SK-N-SH (cell line): ENCODE measurements around the gene SLC35G2. TPM values are rescaled to one million over a fixed set of nuclear protein-coding genes. Genes with fewer than 3 reads are reported as not detected.
"Not testable (repeated sequence)": the region's sequence is repeated elsewhere in the genome, so short reads cannot be mapped to it uniquely, and the experiment has no call there.

Experiments
- CTCF ChIA-PET: fragments of 300-600, 350-600 bp; formaldehyde crosslinking; extraction: SDS; loops from one replicate; lab custom pipeline; 2021; lab: Yijun Ruan, JAX
- POLR2A ChIA-PET: fragments of 350-600 bp; sonication (Branson Sonifier 250); formaldehyde crosslinking; extraction: SDS; loops from one replicate; lab custom pipeline; 2020; ENCODE audit warnings: antibody characterized with exemption, inconsistent platforms; lab: Yijun Ruan, JAX
- DNase-seq: peaks from one replicate; pipeline ENCODE4 v3.0.0; 2012
- H2AFZ ChIP-seq: fragments of 200-600 bp; sonication (generic); 2 replicates; pipeline ENCODE4 v1.8.1; 2016; ENCODE audit warnings: antibody characterized with exemption, mild to moderate bottlenecking, low read depth
- H3F3A ChIP-seq: fragments of 200-600 bp; sonication (generic); replicated peaks from 2 replicates; pipeline ENCODE3; 2016; ENCODE audit warnings: antibody characterized with exemption, mild to moderate bottlenecking; ENCODE audit not compliant: insufficient read depth
- H3K27ac ChIP-seq, 2 experiments: fragments of 200-500 bp in 1 of 2; fragments of 200-600 bp in 1 of 2; sonication (Bioruptor generic) in 1 of 2; sonication (generic), shearing (Covaris generic) in 1 of 2; 2 replicates each; pipeline versions ENCODE4 v1.5.1 to v1.6.1; 2014 to 2016; ENCODE audit warnings: low read depth in 2 of 2, inconsistent platforms in 1 of 2, low read length in 1 of 2, mild to moderate bottlenecking in 1 of 2, mixed read lengths in 1 of 2
- H3K27me3 ChIP-seq: fragments of 200-600 bp; sonication (generic), shearing (Covaris generic); 2 replicates; pipeline ENCODE4 v1.6.1; 2016; ENCODE audit warnings: mixed run types; ENCODE audit not compliant: insufficient read depth
- H3K36me3 ChIP-seq, 2 experiments: fragments of 200-500 bp in 1 of 2; fragments of 200-600 bp in 1 of 2; sonication (Bioruptor generic) in 1 of 2; sonication (generic) in 1 of 2; replicated peaks in 1 of 2; 2 replicates each; pipeline versions ENCODE3 to v1.5.1; 2014 to 2016; ENCODE audit warnings: low read length in 1 of 2, mild to moderate bottlenecking in 1 of 2; ENCODE audit not compliant: insufficient read depth in 2 of 2, control insufficient read depth in 1 of 2
- H3K4me1 ChIP-seq, 2 experiments: fragments of 200-500 bp in 1 of 2; fragments of 200-600 bp in 1 of 2; sonication (Bioruptor generic) in 1 of 2; sonication (generic), shearing (Covaris generic) in 1 of 2; 2 replicates each; pipeline versions ENCODE4 v1.5.1 to v1.6.1; 2014 to 2016; ENCODE audit warnings: low read depth in 1 of 2, low read length in 1 of 2, mixed run types in 1 of 2; ENCODE audit not compliant: insufficient read depth in 2 of 2, control insufficient read depth in 1 of 2
- H3K4me2 ChIP-seq: fragments of 200-600 bp; sonication (generic), shearing (Covaris generic); 2 replicates; pipeline ENCODE4 v1.6.1; 2017; ENCODE audit warnings: mixed run types
- H3K4me3 ChIP-seq, 2 experiments: fragments of 200-500 bp in 1 of 2; fragments of 200-600 bp in 1 of 2; sonication (Bioruptor generic) in 1 of 2; sonication (generic), shearing (Covaris generic) in 1 of 2; 2 replicates each; pipeline versions ENCODE4 v1.5.1 to v1.8.1; 2014 to 2016; ENCODE audit warnings: low read depth in 2 of 2, inconsistent platforms in 1 of 2, low read length in 1 of 2, mild to moderate bottlenecking in 1 of 2, mixed read lengths in 1 of 2, moderate library complexity in 1 of 2
- H3K79me2 ChIP-seq: fragments of 200-600 bp; sonication (generic); 2 replicates; pipeline ENCODE4 v1.8.1; 2017; ENCODE audit warnings: mild to moderate bottlenecking; ENCODE audit not compliant: insufficient read depth
- H3K9ac ChIP-seq: fragments of 200-600 bp; sonication (generic); 2 replicates; pipeline ENCODE4 v1.6.1; 2017; ENCODE audit warnings: mixed run types
- H3K9me2 ChIP-seq: fragments of 200-600 bp; sonication (generic); 2 replicates; pipeline ENCODE4 v1.6.1; 2017; ENCODE audit warnings: mixed run types
- H3K9me3 ChIP-seq: fragments of 200-600 bp; sonication (generic); 2 replicates; pipeline ENCODE4 v1.6.1; 2017; ENCODE audit warnings: mixed run types, mild to moderate bottlenecking, moderate library complexity
- H4K20me1 ChIP-seq: fragments of 200-600 bp; sonication (generic); 2 replicates; pipeline ENCODE4 v1.6.1; 2017; ENCODE audit warnings: mild to moderate bottlenecking, mixed run types; ENCODE audit not compliant: insufficient read depth
- CHD2 ChIP-seq: fragments of 150-350 bp; IDR thresholded peaks from 2 replicates; pipeline ENCODE4 v1.6.1; 2018; ENCODE audit warnings: low read length; ENCODE audit not compliant: partially characterized antibody
- CTCF ChIP-seq: fragments of 200-600 bp; sonication (generic); IDR thresholded peaks from 2 replicates; pipeline ENCODE4 v1.6.1; 2017; ENCODE audit warnings: antibody characterized with exemption, mild to moderate bottlenecking, moderate library complexity
- FOXM1 ChIP-seq: IDR thresholded peaks from 2 replicates; pipeline ENCODE4 v1.4.0; 2012; ENCODE audit warnings: low read depth, mild to moderate bottlenecking
- GABPA ChIP-seq: IDR thresholded peaks from 2 replicates; pipeline ENCODE4 v1.4.0; 2012; ENCODE audit warnings: low read depth, mild to moderate bottlenecking
- GATA2 ChIP-seq: sonication (generic); formaldehyde crosslinking; IDR thresholded peaks from 2 replicates; pipeline ENCODE4 v1.5.0; 2020; ENCODE audit warnings: mild to moderate bottlenecking, missing genetic modification reagents
- JUND ChIP-seq: IDR thresholded peaks from 2 replicates; pipeline ENCODE4 v1.4.0; 2012
- MXI1 ChIP-seq: IDR thresholded peaks from 2 replicates; pipeline ENCODE4 v1.6.1; 2012; ENCODE audit warnings: mild to moderate bottlenecking, low read depth, low read length, improper control_type of control experiment
- NFIC ChIP-seq: IDR thresholded peaks from 2 replicates; pipeline ENCODE4 v1.4.0; 2012; ENCODE audit warnings: borderline replicate concordance
- POLR2AphosphoS5 ChIP-seq: IDR thresholded peaks from 2 replicates; pipeline ENCODE4 v1.6.1; 2012; ENCODE audit warnings: low read depth, low read length
- RFX5 ChIP-seq: IDR thresholded peaks from 2 replicates; pipeline ENCODE4 v1.6.1; 2012; ENCODE audit warnings: mild to moderate bottlenecking, improper control_type of control experiment, low read length
- SIN3A ChIP-seq: IDR thresholded peaks from 2 replicates; pipeline ENCODE4 v1.6.1; 2012; ENCODE audit warnings: low read depth, mild to moderate bottlenecking, low read length, moderate library complexity, borderline replicate concordance
- ZBTB33 ChIP-seq: IDR thresholded peaks from 2 replicates; pipeline ENCODE4 v1.4.0; 2012; ENCODE audit warnings: low read depth, borderline replicate concordance
- WGBS: methylation state at CpG from one replicate; pipeline ENCODE4 v1.1.6; 2017; ENCODE audit warnings: low lambda C conversion rate; 5-methylcytosine and 5-hydroxymethylcytosine counted together
- polyA plus RNA-seq, 3 experiments: library from polyadenylated mRNA; depleted of rRNA; stranded (reverse); fragments of >200 nt; gene quantifications; 2 replicates each; pipeline ENCODE4 v1.2.3, GENCODE V29; 2012
- TF ChIP-seq, protein P1 (sequence below): IDR thresholded peaks from 2 replicates; pipeline ENCODE4 v1.4.0; 2012; ENCODE audit warnings: low read depth
- TF ChIP-seq, protein P2 (sequence below): IDR thresholded peaks from 2 replicates; pipeline ENCODE4; 2012

Gene SLC35G2
- polyA plus RNA-seq, 1 of the 3 experiments (the other 2 are of a cell fraction), result 9.7 TPM

- H3K9me3 ChIP-seq, result peaks cover 11% of the 10 kb centered on the region
- peaks cover 99% of the 10 kb centered on the region for H3K79me2 ChIP-seq
- TF ChIP-seq CTCF (no peak), JUND (no peak)
- TF ChIP-seq, protein P1, sequence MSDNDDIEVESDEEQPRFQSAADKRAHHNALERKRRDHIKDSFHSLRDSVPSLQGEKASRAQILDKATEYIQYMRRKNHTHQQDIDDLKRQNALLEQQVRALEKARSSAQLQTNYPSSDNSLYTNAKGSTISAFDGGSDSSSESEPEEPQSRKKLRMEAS, result no peak
- TF ChIP-seq, protein P2, sequence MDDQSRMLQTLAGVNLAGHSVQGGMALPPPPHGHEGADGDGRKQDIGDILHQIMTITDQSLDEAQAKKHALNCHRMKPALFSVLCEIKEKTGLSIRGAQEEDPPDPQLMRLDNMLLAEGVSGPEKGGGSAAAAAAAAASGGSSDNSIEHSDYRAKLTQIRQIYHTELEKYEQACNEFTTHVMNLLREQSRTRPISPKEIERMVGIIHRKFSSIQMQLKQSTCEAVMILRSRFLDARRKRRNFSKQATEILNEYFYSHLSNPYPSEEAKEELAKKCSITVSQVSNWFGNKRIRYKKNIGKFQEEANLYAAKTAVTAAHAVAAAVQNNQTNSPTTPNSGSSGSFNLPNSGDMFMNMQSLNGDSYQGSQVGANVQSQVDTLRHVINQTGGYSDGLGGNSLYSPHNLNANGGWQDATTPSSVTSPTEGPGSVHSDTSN, result no peak
- H4K20me1 ChIP-seq, result no peaks in the 10 kb centered on the region; the same call in 1 of the 2 replicates
- H3K4me1 ChIP-seq, result no peaks in the 10 kb centered on the region; a peak in 1 of 4 replicates
- no peak overlapping the region for H3K9ac ChIP-seq
- H3K4me2 ChIP-seq, result no peak overlapping the region
- DNase-seq, result no peak
- POLR2A ChIA-PET, result no interaction called here
- no peak overlapping the region for H3K4me3 ChIP-seq
- no peaks in the 10 kb centered on the region for H3F3A ChIP-seq
- no peak overlapping the region for H3K27ac ChIP-seq
- no peak overlapping the region for H2AFZ ChIP-seq
- 85% methylated on average over 2 of the region's 2 CpGs for WGBS
- CTCF ChIA-PET, result interaction anchor here (0.6 to 1.5 kb wide), 2 partner anchors 147 to 1342 kb away, joined by 3 to 4 read pairs; no protein-coding TSS in a partner anchor
- no peaks in the 10 kb centered on the region for H3K27me3 ChIP-seq
- H3K36me3 ChIP-seq, result peaks cover 3 to 24% of the 10 kb centered on the region in 2 experiments
- H3K9me2 ChIP-seq, result no peaks in the 10 kb centered on the region
Measured at GRCh38 chr3:136899622-136900158, 80.8 kb downstream of the SLC35G2 start.

DNA sequence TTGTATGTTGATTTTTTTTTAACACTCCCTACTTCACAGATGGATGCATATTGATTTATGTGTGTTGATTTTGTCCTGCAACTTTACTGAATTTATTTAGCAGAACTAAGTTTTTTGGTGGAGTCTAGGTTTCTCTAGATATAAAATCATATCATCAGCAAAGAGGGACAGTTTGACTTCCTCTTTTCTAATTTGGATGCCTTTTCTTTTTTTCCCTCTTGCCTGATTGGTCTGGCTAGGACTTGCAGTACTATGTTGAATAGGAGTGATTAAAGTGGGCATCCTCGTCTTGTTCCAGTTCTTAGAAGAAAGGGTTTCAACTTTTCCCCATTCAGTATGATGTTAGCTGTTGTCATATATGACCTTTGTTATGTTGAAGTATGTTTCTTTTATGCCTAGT lies 81.8 kb downstream of the SLC35G2 start:
- H4K20me1 ChIP-seq, POLR2A ChIA-PET, H3K4me3 ChIP-seq, H2AFZ ChIP-seq, H3K27ac ChIP-seq, DNase-seq, CTCF ChIA-PET, H3F3A ChIP-seq, H3K9ac ChIP-seq, H3K4me1 ChIP-seq, H3K4me2 ChIP-seq, H3K9me2 ChIP-seq, H3K27me3 ChIP-seq: not testable (repeated sequence)
- Histone ChIP-seq H3K36me3 (peaks cover 3 to 31% of the 10 kb centered on the region in 2 experiments), H3K79me2 (peaks cover 99% of the 10 kb centered on the region), H3K9me3 (peaks cover 11% of the 10 kb centered on the region)
- 100% methylated on average over 1 of the region's 1 CpG for WGBS

DNA sequence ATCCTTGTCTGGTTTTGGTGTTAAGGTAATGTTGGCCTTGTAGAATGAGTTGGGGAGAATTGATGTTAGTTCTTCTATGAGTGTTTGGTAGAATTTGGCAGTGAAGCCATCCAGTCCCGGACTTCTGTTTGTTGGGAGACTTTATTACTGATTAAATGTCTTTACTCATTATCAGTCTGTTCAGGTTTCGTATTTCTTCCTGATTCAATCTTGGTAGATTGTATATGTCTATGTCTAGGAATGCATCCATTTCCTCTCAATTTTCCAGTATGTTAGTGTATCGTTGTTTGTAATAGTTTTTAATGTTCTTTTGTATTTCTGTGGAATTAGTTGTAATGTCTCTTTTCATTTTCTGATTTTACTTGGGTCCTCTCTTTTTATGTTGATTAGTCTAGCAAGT lies 82.5 kb downstream of the SLC35G2 start:
- Histone ChIP-seq H3K79me2 (peaks cover 100% of the 10 kb centered on the region), H3K9ac (no peak overlapping the region), H2AFZ (no peak overlapping the region), H3K27me3 (no peaks in the 10 kb centered on the region), H3K9me2 (no peaks in the 10 kb centered on the region), H3K36me3 (peaks cover 3 to 31% of the 10 kb centered on the region in 2 experiments), H3F3A (no peaks in the 10 kb centered on the region), H3K4me2 (no peak overlapping the region), H3K27ac (no peak overlapping the region), H3K4me3 (no peak overlapping the region), H3K4me1 (no peaks in the 10 kb centered on the region; a peak in 1 of 4 replicates), H4K20me1 (peaks cover 12% of the 10 kb centered on the region), H3K9me3 (peaks cover 11% of the 10 kb centered on the region)
- DNase-seq, result no peak
- POLR2A ChIA-PET, result no interaction called here
- 86% methylated on average over 3 of the region's 3 CpGs for WGBS
- CTCF ChIA-PET, result no interaction called here
- TF ChIP-seq NFIC (no peak), SIN3A (no peak), MXI1 (no peak), CTCF (no peak), GABPA (no peak), RFX5 (no peak), GATA2 (CRISPR knock-in tag) (no peak), POLR2AphosphoS5 (no peak), FOXM1 (no peak), ZBTB33 (no peak), CHD2 (no peak)
